GM18867 (cell line): Measurements from ENCODE around the gene NSD1.

ENCODE experiments used
- ATAC-seq: cut with Tn5 transposase; IDR thresholded peaks from one replicate; pipeline ENCODE4 v1.9.1; 2021; ENCODE audit warnings: mild to moderate bottlenecking, moderate library complexity; ENCODE audit not compliant: unreplicated experiment

The NSD1 gene

DNA sequence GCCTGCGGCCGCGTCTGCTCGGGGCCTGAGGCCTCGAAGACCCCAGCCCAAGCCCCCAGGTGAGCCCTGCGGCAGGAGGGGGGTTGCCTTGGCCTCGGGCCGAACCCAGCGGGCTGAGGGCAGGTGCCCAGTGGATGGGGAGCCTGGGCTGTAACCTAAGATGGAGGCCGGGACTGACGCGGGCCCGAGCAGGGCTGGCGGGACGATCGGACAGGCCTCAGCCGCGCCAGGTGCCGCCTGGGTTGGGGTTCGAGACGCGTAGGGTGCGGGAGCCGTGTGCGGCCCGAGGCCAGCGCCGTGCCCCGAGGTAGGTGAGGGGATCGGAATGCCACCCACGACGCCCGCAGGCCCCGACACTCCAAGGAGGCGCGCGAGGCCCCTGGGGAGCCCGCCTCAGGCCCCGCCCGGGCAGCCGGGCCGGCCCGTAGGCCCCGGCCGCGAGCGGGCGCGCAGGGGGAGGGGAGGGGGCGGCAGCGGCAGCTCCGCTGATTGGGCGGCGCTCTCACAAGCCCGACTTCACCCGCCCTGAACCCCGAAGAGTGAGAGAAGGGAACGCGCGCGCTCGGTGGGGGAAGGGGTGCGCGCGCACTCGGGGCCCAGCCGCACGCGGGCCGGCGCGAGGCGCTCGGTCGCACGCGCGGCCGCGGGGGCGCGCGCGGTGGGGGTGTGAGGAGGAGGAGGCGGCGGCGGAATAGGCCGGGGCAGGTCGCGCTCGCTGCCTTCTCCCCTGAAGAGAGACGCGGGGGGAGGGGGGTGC is at the start of gene NSD1:
NSD1 (plus strand) TSS at position 678 of the 757 bp plus-strand sequence. CDS start 1,331 bp downstream, outside the sequence.
- ATAC-seq = peak; percentile 64

DNA sequence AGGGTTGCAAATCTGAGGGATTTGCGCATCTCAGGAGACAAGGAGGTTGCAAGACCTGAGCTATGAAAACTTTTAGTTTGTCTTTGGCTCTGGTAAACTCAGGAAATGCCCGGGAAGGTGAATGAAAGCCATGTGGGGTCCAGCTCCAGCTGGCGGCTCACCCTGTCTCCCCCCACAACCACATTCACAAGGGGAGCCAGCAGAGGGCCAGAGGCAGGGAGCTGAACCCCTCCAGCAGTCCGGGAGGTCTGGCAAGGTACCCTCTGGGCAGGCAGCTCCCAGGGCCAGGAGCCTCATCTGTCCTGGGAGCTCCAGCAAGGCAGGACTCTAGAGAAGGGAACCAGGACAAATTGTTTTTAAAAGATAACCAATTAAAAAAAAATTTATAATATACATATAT is 49.4 kb upstream of the NSD1 start:
- ATAC-seq = no peak

DNA sequence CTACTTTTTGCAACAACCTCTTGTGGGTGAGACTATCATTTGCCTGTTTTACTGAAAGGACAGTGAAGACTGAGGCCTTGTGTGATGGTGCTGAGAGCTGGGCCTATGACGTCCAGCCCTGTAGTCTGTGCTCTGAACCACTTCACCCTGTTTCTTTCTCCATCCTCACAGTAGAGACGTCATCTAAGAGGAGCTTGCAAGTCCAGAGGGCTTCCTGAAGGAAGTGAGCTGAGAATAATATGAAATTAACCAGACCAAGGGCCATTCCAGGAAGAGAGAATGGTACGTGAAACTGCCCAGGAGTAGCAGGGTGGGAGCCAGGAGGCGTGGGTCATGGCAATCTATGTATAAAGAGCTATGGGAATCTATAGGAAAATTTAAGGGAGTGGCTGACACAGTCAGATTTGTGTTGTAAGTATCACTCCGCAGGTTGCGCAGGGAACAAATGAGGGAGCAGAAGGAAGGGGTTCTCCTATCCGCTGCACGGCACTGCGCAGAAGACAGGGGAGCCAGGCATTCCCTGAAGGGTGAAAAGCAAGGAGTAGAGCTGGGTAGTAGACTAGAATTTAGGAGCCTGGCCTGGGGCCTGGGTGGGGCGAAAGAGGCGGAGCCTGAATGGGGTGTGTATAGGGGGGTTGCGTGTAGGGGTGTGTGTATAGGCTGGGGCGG is 47.5 kb upstream of the NSD1 start:
- no peak for ATAC-seq

DNA sequence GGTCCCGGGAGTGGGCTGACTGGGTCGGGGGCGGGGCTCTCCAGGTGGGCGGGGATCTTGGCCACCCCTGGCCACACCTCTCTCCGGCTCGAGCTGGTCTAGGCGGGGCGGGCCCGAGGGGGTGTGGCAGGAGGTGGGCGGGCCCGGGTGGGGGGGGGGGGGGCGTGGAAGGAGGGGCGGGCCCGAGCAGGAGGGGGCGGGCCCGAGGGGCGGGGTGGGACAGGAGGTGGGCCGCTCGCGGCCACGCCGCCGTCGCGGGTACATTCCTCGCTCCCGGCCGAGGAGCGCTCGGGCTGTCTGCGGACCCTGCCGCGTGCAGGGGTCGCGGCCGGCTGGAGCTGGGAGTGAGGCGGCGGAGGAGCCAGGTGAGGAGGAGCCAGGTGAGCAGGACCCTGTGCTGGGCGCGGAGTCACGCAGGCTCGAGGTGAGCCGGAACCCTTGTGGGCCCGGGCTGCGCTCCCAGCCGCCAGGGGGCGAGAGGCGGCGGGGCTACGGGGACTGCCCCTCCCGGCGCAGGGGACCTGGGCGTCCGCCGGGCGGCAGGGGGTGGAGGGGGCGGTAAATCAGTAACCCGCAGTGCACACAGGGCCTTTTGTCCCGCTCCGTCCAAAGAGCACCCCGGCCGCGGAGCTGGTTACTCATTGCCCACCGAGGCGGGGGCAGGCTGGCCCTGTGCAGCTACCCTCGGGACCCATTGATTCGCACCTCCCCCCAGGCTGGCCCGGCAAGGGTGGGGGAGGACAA is 46.7 kb upstream of the NSD1 start, which contains the start of gene FGFR4:
FGFR4 (plus strand) TSS at position 262 of the 744 bp plus-strand sequence. CDS start 2,688 bp downstream, outside the sequence.
- ATAC-seq = peak; percentile 56

DNA sequence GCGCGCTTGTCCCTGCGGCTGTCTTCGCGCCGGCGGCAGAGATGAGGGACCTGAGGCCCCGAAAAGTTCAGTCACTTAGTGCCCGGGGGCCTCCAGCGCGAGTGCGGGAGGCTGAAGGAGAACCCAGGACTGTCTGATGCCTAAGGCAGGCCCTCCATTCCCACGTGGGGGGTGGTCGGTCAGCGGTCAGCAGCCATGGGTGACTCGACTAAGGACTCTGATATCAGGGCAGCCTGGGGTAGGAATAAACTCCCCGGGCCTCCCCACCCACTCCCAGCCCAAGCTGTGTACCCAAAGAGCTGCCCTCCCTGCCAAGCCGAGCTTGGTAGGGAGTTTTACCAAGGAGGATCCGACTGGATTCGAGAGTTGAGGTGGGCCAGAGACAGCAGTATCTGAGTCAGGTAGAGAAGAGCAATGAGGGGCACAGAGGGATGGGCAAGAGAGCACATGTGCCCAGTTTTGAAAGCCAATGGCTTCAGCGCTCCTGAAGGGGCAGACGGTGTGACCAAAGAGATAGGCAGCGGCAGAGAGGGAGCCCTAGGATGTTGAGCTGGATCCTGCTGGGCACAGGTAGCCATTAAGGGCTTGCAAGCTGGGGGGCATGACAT is 46.1 kb upstream of the NSD1 start:
- ATAC-seq = no peak

DNA sequence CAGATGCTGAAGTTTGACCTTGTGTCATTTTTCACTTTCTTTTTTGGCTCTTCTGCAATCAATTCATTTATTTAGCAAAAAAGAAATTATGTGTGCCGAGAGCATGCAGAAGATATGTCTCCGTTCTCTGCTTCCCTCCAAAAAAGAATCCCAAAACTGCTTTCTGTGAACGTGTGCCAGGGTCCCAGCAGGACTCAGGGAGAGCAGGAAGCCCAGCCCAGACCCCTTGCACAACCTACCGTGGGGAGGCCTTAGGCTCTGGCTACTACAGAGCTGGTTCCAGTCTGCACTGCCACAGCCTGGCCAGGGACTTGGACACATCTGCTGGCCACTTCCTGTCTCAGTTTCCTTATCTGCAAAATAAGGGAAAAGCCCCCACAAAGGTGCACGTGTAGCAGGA is 44.4 kb upstream of the NSD1 start:
- ATAC-seq = no peak

GRCh38 chr5:177089825-177090641 is 43.5 kb upstream of the NSD1 start:
- no peak for ATAC-seq

DNA sequence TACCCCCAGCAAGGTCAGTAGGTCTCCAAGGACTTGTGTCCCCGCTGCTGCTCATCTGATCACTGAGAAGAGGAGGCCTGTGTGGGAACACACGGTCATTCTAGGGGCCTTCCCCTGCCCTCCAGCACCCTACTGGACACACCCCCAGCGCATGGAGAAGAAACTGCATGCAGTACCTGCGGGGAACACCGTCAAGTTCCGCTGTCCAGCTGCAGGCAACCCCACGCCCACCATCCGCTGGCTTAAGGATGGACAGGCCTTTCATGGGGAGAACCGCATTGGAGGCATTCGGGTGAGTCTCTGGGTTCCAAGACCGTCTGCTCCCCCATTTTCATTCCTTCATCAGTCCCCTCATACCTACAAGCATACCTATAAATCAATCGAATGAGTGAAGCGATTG is 42.8 kb upstream of the NSD1 start:
- ATAC-seq = no peak

- no peak for ATAC-seq
Observed at GRCh38 chr5:177091232-177091631, 42.3 kb upstream of the NSD1 start.

DNA sequence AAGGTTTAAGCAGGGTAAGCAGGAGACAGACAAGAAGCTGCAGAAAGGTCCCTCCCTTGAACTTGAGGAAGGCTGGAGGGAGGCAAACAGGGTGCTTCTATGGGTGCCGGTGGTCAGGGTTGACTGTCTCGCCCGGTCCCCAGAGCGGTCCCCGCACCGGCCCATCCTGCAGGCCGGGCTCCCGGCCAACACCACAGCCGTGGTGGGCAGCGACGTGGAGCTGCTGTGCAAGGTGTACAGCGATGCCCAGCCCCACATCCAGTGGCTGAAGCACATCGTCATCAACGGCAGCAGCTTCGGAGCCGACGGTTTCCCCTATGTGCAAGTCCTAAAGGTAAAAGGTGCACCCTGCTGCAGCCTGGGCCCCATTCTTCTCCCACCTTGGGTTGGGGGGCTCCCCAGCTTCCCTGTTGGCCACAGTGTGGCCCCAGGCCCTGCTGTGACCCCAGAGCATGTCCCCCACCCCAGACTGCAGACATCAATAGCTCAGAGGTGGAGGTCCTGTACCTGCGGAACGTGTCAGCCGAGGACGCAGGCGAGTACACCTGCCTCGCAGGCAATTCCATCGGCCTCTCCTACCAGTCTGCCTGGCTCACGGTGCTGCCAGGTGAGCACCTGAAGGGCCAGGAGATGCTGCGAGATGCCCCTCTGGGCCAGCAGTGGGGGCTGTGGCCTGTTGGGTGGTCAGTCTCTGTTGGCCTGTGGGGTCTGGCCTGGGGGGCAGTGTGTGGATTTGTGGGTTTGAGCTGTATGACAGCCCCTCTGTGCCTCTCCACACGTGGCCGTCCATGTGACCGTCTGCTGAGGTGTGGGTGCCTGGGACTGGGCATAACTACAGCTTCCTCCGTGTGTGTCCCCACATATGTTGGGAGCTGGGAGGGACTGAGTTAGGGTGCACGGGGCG is 41.1 kb upstream of the NSD1 start:
- no peak for ATAC-seq

DNA sequence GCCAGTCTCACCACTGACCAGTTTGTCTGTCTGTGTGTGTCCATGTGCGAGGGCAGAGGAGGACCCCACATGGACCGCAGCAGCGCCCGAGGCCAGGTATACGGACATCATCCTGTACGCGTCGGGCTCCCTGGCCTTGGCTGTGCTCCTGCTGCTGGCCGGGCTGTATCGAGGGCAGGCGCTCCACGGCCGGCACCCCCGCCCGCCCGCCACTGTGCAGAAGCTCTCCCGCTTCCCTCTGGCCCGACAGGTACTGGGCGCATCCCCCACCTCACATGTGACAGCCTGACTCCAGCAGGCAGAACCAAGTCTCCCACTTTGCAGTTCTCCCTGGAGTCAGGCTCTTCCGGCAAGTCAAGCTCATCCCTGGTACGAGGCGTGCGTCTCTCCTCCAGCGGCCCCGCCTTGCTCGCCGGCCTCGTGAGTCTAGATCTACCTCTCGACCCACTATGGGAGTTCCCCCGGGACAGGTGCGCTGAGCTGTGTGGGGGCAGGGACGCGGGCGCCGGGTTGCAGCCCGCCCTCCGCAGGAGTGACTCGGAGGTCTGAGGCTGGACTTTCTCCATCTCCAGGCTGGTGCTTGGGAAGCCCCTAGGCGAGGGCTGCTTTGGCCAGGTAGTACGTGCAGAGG is 40.4 kb upstream of the NSD1 start:
- no peak for ATAC-seq

DNA sequence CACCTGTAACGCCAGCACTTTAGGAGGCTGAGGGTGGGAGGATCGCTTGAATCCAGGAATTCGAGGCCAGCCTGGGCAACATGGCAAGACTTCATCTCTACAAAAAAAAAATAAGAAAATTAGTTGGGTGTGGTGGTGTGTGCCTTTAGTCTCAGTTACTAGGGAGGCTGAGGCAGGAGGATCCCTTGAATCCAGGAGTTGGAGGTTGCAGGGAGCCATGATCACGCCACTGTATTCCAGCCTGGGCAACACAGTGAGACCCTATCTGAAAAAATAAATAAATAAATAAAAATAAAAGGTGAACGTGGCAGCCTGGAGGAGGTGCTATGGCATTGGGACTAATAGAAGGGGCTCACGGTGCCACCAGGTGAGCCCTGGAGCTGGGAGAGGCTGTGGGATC is 39.8 kb upstream of the NSD1 start:
- no peak for ATAC-seq

GRCh38 chr5:177094224-177095087 is 39.1 kb upstream of the NSD1 start:
- ATAC-seq = no peak

GRCh38 chr5:177095088-177095669 is 38.4 kb upstream of the NSD1 start:
- ATAC-seq = no peak

GRCh38 chr5:177096162-177097015 is 37.2 kb upstream of the NSD1 start:
- no peak for ATAC-seq
